HG03159 (cell line): ENCODE measurements around the gene PCBP4.

Source experiments
- ATAC-seq: cut with Tn5 transposase; IDR thresholded peaks from one replicate; pipeline ENCODE4 v1.9.1; 2021; ENCODE audit warnings: mild to moderate bottlenecking, moderate library complexity; ENCODE audit not compliant: unreplicated experiment

PCBP4 gene

DNA sequence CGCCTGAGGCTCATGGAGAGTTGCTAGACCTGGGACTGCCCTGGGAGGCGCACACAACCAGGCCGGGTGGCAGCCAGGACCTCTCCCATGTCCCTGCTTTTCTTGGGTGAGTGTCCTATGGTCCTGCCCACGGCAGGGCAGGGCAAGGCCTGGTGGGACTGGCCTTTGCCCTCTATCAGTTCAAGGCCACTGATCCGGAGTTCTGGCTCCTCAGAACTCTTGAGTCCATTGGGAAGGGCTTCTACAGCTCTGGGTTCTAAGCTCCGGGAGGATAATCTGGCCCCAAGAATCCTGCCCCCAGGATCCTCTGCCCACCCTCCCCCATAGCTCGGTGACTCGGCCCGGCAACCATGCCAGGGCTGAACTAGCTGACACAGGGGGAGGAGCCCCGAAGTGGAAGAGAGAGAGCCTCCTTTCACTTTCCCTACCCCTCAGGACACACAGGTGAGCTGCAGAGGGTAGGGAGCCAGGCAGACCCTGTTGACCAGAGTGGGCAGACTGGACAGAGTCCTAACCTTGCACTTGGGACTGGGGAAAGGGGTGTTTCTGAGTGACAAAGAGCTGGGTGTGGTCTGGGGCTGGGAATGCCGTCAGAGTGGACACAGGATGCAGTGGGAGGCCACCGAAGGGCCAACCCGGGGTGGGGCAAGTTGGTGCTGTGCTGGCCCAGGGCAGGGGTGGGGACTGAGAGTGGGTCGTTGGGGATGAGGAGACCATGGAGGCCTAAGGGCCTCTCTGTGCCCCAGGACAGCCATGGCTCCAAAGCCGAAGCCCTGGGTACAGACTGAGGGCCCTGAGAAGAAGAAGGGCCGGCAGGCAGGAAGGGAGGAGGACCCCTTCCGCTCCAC is 24.4 kb downstream of the PCBP4 start:
- ATAC-seq = no peak

- ATAC-seq = peak; percentile 93
Observed at GRCh38 chr3:51941798-51942602, 25.3 kb downstream of the PCBP4 start, which contains the start of the genes PARP3 and RRP9. PARP3 (plus strand) TSS chr3:51942363; CDS start chr3:51943356, 993 bp downstream. RRP9 (minus strand) TSS chr3:51941904; CDS start chr3:51941867, 37 bp downstream.

GRCh38 chr3:51941463-51941797 is 25.8 kb downstream of the PCBP4 start:
- ATAC-seq = no peak

DNA sequence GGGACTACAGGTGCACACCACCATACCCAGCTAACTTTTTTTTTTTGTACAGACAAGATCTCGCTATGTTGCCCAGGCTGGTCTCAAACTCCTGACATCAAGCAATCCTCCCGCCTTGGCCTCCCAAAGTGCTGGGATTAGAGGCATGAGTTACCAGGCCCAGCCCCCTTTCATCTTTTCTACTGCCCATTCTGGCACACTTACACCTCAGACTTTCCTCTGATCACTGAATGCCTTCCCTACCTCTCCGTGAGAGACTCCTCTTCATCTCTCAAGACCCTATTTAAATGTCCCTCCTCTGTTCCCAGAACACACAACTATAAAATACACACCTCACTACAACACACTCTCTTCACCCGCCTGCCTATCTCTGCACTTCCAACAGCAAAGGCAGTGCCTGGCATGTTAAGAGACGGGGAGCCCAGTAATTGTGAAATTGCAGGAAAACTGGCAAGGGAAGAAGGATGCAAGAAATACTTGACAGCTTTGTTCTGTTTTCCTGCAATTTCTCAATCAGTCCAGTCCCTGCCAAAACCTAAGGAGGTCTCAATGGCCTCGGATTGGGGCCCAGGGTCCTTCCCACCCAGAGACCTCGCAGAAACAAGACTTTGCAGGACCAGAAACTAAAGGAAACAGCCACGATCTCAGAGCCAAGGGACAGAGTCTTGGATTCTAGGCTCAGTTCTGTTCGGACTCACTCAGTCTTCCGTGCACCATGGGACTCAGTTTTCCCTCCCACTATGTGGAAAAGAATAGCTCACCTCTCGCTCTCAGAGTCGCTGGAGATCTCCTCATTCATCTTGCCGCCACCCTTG is 26.4 kb downstream of the PCBP4 start:
- ATAC-seq = no peak

DNA sequence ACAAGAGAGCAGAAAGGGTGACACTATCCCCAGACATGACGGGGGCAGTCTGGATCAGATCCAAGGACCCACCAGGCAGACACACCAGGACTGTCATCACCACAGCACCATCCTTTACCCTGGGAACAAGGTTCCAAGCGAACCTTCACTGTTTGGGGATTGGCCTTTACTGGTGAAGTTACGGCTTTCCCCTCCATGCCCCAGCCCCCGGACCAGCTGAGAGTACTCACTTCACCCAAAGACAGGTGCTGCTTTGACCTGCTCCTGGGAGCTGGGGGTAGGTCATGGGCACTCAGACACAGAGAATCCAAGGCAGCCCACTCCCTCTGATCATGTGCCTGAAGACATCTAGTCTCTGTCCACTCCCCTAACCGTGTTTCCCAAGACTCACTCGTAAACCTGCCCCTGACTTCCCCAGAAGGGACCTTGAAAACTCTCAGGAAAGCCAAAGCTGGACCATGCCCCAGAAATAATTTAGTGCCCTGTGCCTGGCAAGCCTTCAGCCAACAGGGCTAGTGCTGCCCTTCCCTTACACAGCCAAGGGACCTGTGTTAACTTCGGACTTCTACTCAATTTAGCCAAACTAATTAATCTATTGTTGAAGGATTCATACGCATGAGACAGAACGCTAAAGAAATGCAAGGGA is 28.4 kb downstream of the PCBP4 start:
- no peak for ATAC-seq

DNA sequence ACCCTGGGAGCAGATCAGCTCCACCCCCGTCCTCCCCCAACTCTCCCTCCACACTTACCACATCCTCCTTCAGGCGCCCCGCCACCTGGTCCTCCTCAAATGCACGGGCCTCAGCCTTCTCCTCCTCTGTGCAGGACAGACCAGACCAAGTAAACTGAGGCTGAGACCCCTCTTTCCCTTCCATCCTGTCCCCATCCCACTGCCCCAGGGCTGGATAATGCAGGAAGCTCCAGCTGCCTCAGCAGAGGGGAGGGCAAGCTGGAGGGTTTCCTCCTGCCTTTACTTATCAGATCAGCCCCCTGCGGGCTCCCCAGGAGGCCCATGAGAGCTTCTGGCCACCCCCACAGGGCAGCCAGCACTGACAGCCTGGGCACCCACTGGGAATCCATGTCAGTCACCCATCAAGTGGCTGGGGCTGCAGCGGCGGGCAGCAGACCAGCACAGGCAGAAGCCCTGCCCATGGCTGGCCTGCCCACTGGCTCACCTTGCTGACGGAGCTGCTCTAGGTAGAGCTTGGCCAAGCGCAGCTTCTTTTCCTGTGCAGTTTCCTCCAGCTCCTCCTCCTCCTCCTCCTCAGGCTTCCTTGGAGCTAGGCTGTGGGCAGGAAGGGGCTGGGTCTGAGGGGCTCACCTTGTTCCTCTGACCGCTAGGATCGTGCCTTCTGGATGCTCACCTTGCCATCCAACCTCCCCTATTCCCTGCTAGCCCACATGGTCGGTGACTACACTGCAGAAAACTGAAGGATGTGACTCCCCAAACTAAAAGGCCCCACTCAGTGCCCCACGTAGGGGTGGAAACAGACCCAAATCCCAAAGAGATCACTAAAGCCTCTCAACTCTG is 29.4 kb downstream of the PCBP4 start:
- ATAC-seq = no peak

GRCh38 chr3:51937014-51937413 is 30.2 kb downstream of the PCBP4 start:
- no peak for ATAC-seq

DNA sequence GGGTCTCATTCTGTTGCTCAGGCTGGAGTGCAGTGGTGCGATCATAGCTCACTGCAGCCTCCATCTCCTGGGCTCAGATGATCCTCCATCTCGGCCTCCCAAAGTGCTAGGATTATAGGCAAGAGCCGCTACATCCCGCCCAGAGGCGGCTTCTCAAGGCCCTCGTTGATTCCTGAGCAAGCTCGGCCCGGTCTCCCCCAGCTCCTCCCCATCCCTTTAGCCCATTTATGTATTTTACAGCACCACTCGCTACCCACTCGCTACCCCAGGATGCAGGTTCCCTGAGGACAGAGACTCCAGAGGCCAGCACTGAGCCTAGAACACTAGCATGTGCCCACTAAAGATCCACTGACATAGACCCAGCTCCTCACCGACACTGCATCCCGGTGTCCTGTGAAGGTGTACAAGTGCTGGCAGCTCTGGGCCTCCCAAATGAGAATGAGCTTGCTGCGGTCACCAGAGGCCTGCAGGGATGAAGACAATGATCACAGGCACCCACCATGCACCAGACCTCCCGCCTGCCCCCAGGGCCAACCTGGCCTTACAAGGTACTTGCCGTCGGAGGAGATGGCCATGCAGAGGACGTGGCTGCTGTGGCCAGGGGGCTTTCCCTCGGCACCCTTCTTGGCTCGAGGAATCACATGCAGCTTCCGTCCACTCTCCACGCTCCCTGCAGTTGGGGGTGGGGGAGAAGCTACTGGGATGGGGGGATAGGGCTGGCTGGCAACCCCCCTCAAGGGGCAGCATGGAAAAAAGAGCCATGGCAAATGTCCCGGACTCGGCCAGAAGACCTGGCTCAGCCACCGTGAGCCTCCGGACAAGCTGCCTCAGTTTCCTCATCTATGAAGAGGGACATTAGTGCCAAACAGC is 31.1 kb downstream of the PCBP4 start:
- ATAC-seq = no peak

- no peak for ATAC-seq
Observed at GRCh38 chr3:51934991-51935885, 32.0 kb downstream of the PCBP4 start.

- ATAC-seq = no peak
Observed at GRCh38 chr3:51934139-51934850, 33.0 kb downstream of the PCBP4 start.

DNA sequence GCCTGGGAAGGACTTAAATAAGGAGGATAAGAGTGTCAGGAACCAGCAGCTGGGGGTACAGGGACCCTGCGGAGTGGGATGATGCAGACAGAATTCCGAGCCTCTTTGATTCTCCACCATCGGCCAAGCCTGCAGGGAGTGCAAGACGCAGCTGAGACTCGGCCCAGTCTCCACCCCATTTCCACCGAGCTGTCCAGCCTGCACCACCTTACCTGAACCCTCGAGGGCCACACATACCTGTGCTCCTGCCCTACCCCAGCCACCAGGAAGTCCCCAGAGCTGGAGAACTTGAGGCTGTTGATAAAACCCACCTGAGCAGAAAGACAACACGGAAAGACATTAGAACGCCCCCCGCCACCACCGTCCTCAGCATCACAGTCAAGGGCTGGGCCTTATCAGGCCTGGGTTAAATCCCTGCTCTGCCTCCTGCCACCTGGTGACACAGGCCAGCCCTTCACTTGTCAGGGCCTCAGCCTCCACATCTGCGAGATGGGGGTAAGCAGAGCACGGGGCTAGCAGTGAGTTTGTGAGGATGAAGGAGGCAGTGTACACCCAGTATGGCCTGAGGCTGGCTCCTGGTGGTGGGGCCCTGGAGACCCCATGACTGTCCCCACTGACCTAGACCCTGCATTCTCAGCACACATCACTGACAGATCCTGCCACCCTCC is 33.6 kb downstream of the PCBP4 start:
- ATAC-seq = no peak

DNA sequence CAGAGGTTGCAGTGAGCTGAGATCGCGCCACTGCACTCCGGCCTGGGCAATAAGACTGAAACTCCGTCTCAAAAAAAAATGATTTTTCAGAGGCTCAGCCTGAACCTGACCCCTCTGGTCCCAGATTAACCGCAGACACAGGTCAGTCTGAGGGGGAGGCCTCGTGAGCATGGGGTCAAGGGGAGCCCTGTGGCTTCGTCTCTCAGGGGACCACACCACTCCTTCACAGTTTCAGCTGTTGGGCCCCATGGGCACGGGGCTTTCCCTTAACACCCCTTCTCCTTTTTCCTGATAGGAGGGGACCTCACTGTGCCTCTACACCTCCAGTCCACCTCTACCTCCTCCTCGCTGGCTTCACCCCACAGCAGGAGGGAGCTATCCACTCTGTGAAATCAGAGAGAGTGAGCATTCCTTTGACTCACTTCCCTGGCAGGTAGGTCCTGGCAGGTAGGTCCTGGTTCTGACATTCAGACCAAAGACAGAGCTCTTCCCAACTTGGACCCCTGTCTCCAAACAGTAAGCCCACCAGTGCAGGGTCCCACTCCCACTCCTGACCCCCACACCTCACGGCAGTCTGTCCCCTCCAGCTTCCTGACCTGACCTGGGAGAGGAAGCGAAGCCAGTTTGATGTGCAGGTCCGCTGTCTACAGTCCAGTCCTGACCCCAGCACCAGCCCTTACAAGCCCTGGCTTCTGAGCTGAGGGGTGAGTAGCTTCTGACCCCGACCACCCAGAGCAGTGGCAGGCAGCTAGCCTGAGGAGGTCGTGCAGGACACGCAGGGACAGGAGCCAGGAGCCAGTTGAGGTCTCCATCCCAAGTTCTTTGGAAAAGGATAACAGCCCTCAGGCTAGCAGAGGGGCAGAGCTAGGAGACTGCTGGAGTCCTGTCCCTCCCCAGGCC is 34.5 kb downstream of the PCBP4 start:
- ATAC-seq = no peak

- ATAC-seq = no peak
Observed at GRCh38 chr3:51931756-51932155, 35.5 kb downstream of the PCBP4 start.

- ATAC-seq = no peak
Observed at GRCh38 chr3:51930439-51930838, 36.8 kb downstream of the PCBP4 start.

DNA sequence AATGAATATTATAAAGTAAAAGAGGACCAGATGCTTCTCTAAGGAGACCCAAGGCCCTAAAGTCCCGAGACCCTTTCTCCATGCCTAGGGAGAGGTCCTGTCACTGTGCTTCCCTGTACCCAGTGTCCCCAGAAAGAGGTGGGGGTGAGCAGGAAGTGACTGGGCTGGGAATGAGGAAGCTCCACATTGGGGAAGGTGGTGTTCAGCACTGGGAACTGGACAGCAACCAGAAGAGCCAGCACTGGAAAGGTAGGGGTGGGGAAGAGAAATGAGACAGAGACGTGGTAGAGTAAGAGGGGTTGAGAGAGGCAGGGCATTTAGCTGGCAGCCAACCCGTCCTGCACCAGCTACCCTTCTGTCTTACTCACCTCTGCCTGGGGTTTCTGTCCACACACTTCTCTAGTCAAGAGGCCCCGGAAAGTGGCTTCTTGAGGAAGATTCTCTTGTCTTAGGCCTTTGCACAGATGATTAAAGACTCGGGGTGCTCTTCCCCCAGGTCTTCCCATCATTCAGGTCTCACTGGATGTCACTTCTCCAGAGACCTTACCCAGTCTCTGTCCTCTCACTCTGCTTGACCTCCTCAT is 37.7 kb downstream of the PCBP4 start:
- no peak for ATAC-seq
